Left lung (tissue), 10 donors: Measurements from ENCODE around the gene NINJ2. TPM values are rescaled to one million over a fixed set of nuclear protein-coding genes. Genes with fewer than 3 reads are reported as not detected.
A peak's percentile ranks its signal among the peaks of the same experiment; 100 is the strongest.
"Not testable (repeated sequence)": the region's sequence is repeated elsewhere in the genome, so short reads cannot be mapped to it uniquely, and the experiment has no call there.

Source experiments
- ATAC-seq: fragments of 200-7000 bp; cut with Tn5 transposase; one replicate; pipeline ENCODE4 v1.9.1; 2020; ENCODE audit warnings: moderate library complexity
- DNase-seq, 4 donors: peaks; one replicate each; pipeline ENCODE4 v3.0.0-alpha.2; 2013 to 2020
- H3K27ac ChIP-seq, 2 donors: fragments of 200-600 bp; sonication (generic) in 1 of 2; one replicate each; pipeline versions ENCODE4 v1.5.0 to v1.8.0; 2020 to 2021
- H3K27me3 ChIP-seq, 2 donors: fragments of 200-600 bp; sonication (generic) in 1 of 2; one replicate each; pipeline versions ENCODE4 v1.5.0 to v1.8.0; 2020 to 2021
- H3K36me3 ChIP-seq, 2 donors: fragments of 200-600 bp; sonication (generic) in 1 of 2; one replicate each; pipeline versions ENCODE4 v1.5.0 to v1.8.0; 2020 to 2021
- H3K4me1 ChIP-seq, 2 donors: fragments of 200-600 bp; one replicate each; pipeline ENCODE4 v1.8.0; 2021
- H3K4me3 ChIP-seq, 2 donors: fragments of 200-600 bp; sonication (generic) in 1 of 2; one replicate each; pipeline versions ENCODE4 v1.5.0 to v1.8.0; 2020 to 2021; ENCODE audit warnings: mild to moderate bottlenecking in 1 of 2
- H3K9me3 ChIP-seq, 2 donors: fragments of 200-600 bp; sonication (generic) in 1 of 2; one replicate each; pipeline versions ENCODE4 v1.5.0 to v1.8.0; 2020 to 2021
- CTCF ChIP-seq, 2 donors: fragments of 200-600 bp; sonication (generic) in 1 of 2; IDR thresholded peaks; one replicate each; pipeline versions ENCODE4 v1.5.0 to v1.8.0; 2021; ENCODE audit warnings: antibody characterized with exemption in 2 of 2
- intact Hi-C, 2 donors: fragments of 100-400 bp; cut with DNase I; formaldehyde crosslinking; loops; one replicate each; pipeline versions ENCODE4 v1.11.2 to v1.14.2; 2022
- polyA plus RNA-seq, 6 donors: library from polyadenylated mRNA; unstranded; fragments of 120-200 nt; gene quantifications; one replicate each; pipeline ENCODE4 v1.2.1, GENCODE V29; 2013; ENCODE audit not compliant: insufficient read length in 6 of 6
- total RNA-seq, 2 donors: library from RNA; stranded (reverse); fragmentation: NEBNext Ultra II Directional; extraction: Animal tissue kit (Norgen Biotek cat#: 25700); gene quantifications; one replicate each; pipeline ENCODE4 v1.2.1, GENCODE V29; 2021
- donor health status: DM: no; HTN: yes; CAD: no.
- donor health status: DM: no; HTN: no; CAD: no.

The NINJ2 gene
- total and polyA plus RNA-seq, 8 donors: 1.2 to 18.0 (median 2.8) TPM

DNA sequence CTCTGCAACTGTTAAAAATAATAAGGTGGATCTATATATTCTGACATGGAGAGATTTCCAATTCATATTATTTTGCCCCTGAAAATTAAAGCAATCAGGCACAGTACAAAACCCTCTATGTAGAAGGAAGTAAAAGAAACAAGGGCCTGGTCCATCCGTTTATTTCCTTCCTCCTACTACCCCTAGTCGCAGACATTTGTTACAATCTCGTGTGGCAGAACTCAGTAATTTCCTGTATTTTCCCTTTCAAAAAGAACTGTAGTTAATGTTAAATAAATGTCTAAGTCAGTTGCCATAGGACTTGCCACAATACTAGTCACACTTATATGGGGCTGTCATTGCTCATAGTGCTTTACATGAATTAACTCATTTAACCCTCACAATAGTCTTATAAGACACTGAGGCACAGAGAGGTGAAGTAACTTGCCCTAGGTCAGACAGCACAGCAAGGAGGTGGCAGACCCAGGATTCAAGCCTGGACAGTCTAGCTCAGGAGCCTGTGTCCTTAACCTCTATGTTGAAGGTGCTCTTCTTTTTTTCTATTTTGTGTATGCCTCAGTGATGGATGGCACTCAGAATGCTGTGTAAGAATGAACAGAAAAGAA lies 24.2 kb downstream of the NINJ2 start:
- peak overlapping the region; percentile 99 to 100 for H3K27ac ChIP-seq
- H3K9me3 ChIP-seq: no peaks in the 10 kb centered on the region
- no peak for DNase-seq
- intact Hi-C loops: no loop called here
- H3K4me3 ChIP-seq: no peak overlapping the region
- H3K36me3 ChIP-seq: no peaks in the 10 kb centered on the region
- ATAC-seq: no peak
- H3K27me3 ChIP-seq: no peaks in the 10 kb centered on the region
- H3K4me1 ChIP-seq: peaks cover 19 to 83% of the 10 kb centered on the region in 2 donors
- TF ChIP-seq CTCF (IDR thresholded peaks at IDR 0.05): no peak

GRCh38 chr12:636632-637031 lies 26.6 kb downstream of the NINJ2 start:
- intact Hi-C loops: no loop called here
- no peak for TF ChIP-seq CTCF (IDR thresholded peaks at IDR 0.05)
- H3K27ac ChIP-seq: peak overlapping the region; percentile 26 to 100
- H3K27me3 ChIP-seq: no peaks in the 10 kb centered on the region
- H3K9me3 ChIP-seq: no peaks in the 10 kb centered on the region
- H3K4me3 ChIP-seq: no peak overlapping the region
- H3K4me1 ChIP-seq: peaks cover 18 to 92% of the 10 kb centered on the region in 2 donors
- DNase-seq (no peak), ATAC-seq (no peak)
- no peaks in the 10 kb centered on the region for H3K36me3 ChIP-seq

DNA sequence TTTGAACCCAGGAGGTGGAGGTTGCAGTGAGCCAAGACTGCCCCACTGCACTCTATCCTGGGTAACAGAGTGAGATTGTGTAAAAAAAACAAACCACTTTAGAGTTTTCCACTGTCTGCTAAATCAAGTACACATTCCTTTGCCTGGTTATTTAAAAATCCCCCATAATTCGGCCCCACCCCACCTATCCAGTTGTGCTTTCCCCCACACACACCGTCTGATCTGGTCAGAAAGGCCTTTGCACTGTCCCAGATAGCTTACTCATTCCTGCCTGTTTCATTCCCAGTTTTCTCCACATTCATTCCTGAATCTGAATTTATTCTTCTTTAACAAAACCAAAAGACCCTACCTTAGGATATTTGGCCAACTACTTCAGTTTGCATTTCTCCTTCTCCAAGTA lies 29.5 kb downstream of the NINJ2 start:
- peak overlapping the region; percentile 86 to 88 for H3K27ac ChIP-seq
- H3K4me3 ChIP-seq: no peak overlapping the region
- no peaks in the 10 kb centered on the region for H3K9me3 ChIP-seq
- intact Hi-C loops: no loop called here
- TF ChIP-seq CTCF (IDR thresholded peaks at IDR 0.05): no peak
- no peak for ATAC-seq
- no peaks in the 10 kb centered on the region for H3K36me3 ChIP-seq
- no peak for DNase-seq
- H3K4me1 ChIP-seq: peaks cover 10 to 81% of the 10 kb centered on the region in 2 donors
- H3K27me3 ChIP-seq: no peaks in the 10 kb centered on the region

DNA sequence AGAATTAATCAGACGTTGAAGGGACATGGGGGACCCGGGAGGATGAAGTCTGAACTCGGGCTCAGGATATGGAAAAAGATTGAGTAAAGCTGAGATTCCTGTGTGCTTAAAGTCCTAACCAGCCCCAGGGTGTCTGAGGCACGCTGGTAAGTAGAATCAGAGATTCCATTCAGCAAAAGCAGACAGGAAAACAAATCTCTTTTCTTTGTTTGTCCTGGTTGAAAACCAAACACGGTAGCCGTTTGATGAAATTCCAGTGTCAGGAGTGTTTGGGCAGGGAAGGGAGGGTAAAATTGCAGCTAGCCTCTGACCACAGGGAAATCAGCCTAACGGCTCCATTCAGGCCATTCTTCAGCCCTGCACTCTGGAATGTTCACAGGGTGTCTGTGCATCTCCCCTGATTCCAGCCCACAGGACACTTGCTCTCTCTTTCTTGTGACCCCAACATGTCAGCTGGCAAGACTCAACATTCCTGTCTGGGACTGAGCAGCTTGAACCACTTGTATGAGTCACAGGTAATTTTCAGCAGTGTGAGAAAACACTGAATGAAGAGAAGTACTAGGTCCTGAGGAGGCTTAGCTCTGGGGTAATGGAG lies 31.0 kb downstream of the NINJ2 start:
- H3K36me3 ChIP-seq: no peaks in the 10 kb centered on the region
- H3K4me1 ChIP-seq: peaks cover 7 to 77% of the 10 kb centered on the region in 2 donors
- peak overlapping the region; percentile 86 to 88 for H3K27ac ChIP-seq
- no peak for TF ChIP-seq CTCF (IDR thresholded peaks at IDR 0.05)
- H3K9me3 ChIP-seq: no peaks in the 10 kb centered on the region
- intact Hi-C loops: no loop called here
- peak in 1 of 4 donors; percentile 43 for DNase-seq
- no peaks in the 10 kb centered on the region for H3K27me3 ChIP-seq
- peak overlapping the region in 1 of 2 donors; percentile 4 for H3K4me3 ChIP-seq
- peak; percentile 81 for ATAC-seq

DNA sequence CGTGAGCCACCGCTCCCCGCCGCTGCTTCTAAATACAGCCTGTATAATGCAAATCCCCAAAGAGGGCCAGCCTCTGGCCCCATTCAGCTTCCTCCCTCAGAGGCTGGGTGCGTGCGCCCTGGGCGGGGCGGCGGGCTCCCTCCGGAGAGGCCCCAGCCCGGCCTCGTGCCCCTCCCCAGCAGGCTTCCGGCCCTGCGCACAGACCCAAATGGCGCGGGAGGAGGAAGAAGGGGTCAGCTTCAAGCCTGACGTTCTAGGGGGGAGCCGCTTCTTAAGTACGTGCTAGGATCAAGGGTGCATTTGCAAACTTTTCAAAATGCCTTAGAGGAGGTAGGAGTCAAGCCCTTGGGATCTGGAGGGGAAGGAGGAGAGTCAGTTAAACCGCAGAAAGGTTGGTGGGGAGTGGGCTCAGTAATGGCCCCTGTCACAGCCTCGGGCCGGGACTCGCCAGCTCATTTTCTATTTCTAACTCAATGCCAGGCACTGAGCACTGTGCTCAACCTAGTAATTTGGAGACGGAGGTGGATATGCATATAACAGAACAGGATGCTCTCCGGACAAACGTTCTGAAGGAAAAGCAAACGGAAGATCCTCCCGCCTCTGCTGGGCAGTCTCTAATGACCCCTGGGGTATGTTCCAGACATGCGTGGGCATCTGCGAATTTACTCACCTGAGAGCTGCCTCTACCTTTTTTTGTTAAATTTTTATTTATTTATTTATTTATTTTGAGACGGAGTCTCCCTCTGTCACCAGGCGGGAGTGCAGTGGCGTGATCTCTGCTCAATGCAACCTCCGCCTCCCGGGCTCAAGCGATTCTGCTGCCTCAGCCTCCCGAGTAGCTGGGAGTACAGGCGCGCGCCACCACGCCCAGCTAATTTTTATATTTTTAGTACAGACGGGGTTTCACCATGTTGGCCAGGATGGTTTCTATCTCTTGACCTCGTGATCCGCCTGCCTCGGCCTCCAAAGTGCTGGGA lies 32.3 kb downstream of the NINJ2 start:
- ATAC-seq (peak; percentile 80), DNase-seq (peak in 3 of 4 donors; percentile 45 to 96 (median 84))
- peak overlapping the region; percentile 16 to 43 for H3K4me3 ChIP-seq

GRCh38 chr12:628742-629078 lies 34.5 kb downstream of the NINJ2 start:
- H3K9me3 ChIP-seq, H3K4me3 ChIP-seq, H3K27me3 ChIP-seq, intact Hi-C loops, ATAC-seq, H3K27ac ChIP-seq, DNase-seq, H3K36me3 ChIP-seq: not testable (repeated sequence)
- peaks cover 5 to 60% of the 10 kb centered on the region in 2 donors for H3K4me1 ChIP-seq

More for the DNA sequence above, 32.3 kb downstream of the NINJ2 start:
- H3K36me3 ChIP-seq: no peaks in the 10 kb centered on the region
- H3K27ac ChIP-seq: peak overlapping the region; percentile 86 to 88
- intact Hi-C loops: no loop called here
- no peaks in the 10 kb centered on the region for H3K9me3 ChIP-seq
- H3K4me1 ChIP-seq: peaks cover 7 to 66% of the 10 kb centered on the region in 2 donors
- no peaks in the 10 kb centered on the region for H3K27me3 ChIP-seq
- no peak for TF ChIP-seq CTCF (IDR thresholded peaks at IDR 0.05)
